GM18873 (cell line): ENCODE data around the gene PHF14.
"Not testable (repeated sequence)": the region's sequence is repeated elsewhere in the genome, so short reads cannot be mapped to it uniquely, and the experiment has no call there.

ENCODE experiments used
- ATAC-seq: cut with Tn5 transposase; IDR thresholded peaks from one replicate; pipeline ENCODE4 v1.9.1; 2021; ENCODE audit warnings: mild to moderate bottlenecking, moderate library complexity, moderate number of reproducible peaks; ENCODE audit not compliant: unreplicated experiment, low FRiP score

Gene PHF14

DNA sequence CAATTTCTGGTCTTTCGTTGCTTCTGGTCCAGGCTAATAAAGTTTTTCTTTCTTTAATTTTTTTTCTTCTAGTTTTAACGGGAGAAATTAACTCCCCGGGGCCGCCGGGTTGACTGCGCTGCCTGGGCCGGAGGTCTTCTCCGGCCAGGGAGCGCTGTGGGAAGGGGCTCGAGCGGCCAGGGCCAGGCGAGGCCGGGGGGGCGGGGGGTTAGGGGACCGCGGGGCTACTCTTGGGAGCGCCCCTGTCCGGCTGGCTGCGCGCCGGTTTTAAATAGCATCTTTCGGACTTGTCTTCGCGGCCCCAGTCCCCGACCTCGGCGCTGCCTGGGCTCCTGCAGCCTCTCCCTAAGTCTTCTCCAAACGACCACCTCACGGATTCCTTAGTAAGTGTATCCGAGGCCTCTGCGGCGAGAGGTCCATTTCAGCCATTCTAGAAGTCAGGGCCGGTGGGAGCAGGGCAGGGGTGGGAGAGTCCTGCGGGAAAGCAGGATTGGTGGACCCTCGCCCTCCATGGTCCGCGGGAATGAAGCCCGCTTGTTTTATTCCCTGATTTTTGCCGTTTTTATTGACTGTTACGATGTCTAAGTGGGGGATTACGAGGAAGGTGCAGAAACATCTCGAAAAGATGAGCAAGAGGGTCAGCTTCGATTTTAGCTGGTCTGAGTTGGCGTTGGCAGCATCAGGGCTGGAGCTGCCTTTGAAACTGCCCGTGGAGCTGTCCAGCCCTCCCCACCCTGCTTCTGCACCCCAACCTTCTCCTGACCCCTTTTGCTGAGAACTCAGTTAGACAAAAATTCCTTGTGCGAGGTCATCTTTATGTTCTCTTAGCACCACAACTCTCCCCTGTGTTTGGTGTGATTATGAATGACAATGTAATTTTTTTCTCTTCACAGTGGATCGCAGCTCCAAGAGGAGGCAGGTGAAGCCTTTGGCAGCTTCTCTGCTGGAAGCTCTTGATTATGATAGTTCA lies 555 bp downstream of the PHF14 start:
- ATAC-seq, result peak; percentile 8

DNA sequence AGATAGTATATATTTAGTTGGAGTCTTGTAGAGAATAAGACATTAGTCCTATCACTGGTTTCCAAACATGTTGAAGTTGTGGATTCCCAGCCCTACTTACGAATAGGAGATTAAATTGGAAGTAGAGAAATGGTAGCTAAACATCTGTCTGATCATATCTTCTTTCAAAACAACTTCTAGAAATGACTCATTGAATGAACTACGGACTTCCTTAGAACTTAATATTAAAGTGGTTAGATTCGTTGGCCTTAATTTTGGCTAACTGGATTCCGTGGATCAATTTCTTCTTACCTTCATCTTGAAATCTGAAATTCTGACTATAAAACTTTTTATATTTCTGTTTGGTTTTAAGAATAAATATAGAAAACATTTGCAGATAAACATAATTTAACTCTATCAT lies 3.4 kb downstream of the PHF14 start:
- no peak for ATAC-seq

DNA sequence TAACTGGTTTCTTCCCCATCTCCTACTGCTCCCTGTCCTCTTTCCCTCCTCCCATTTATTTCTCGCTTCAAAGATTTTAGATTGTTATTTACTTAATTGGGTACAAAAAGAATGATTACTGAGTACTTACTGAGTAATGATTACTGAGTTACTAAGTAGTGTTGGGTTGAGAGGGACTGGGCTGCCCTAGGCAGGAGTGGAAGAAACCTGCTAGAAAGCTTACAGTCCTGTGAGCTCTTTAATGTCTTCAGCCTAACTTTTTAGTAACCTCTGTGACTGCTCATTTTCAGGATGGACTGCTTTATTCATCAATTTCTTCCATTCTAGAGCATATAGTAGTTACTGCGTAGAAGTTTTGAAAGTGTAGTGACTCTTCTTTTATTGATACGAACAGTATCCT lies 7.6 kb downstream of the PHF14 start:
- ATAC-seq, result no peak

DNA sequence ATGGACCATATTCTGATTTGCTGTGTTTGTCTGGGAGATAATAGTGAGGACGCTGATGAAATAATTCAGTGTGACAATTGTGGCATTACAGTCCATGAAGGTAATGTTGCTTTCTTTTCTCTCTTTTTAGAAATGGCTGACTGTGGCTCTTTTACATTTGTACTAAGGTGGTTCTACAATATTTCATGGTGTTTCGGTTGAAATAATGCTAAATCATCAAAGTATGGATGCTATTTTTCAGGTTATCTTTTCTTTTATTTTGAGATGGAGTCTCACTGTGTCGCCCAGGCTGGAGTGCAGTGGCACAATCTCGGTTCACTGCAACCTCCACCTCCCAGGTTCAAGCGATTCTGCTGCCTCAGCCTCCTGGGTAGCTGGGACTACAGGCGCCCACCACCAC lies 17.1 kb downstream of the PHF14 start:
- not testable (repeated sequence) for ATAC-seq

DNA sequence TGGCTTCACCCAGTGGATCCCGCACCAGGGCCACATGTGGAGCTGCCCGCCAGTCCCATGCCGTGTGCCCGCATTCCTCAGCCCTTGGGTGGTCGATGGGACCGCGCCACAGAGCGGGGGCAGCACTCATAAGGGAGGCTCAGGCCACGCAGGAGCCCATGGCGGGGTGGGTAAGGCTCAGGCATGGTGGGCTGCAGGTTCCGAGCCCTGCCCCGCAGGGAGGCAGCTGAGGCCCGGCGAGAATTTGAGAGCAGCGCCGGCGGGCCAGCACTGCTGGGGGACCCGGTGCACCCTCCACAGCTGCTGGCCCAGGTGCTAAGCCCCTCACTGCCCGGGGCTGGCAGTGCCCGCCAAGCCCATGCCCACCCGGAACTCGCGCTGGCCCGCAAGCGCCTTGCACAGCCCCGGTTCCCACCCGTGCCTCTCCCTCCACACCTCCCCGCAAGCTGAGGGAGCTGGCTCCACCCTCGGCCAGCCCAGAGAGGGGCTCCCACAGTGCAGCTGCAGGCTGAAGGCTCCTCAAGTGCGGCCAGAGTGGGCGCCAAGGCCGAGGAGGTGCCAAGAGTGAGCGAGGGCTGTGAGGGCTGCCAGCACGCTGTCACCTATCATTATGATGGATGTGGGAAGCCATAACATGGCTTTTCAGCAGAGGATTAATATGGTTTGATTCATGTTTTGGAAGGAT lies 22.0 kb downstream of the PHF14 start:
- ATAC-seq, result not testable (repeated sequence)

DNA sequence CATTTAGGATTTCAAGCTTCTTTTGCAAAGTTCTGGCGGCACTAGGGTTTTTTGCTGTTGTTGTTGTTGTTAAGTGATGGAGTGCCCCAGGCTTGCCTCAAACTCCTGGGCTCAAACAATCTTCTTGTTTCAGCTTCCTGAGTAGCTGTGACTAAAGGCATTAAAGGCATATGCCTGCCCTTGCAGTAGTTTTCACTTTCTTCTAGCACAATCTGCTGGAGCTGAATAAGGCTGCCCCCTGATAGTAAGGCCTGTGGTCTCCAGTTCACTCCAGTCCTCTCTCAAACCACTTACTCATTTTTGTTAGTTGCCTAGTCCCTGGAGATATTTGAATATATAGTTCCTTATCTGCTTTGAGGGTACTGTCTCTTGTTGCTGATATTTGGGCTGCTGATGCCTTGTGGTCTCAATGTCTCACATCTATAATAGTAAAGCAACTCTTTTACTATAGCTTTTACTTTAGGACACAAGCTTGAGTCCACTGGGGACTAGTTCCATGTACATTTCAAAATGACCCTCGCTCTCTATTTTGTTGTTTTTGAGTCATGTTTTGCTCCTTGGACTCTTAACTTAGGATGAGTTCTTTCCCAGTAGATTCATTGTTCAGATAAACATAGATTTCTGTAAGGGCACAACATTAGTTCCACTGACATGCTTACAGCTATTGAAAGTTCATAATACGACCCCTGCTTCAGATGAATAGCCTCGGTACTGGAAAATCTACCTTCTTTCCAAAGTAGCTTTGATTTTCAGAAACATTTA lies 25.5 kb downstream of the PHF14 start:
- ATAC-seq, result no peak

DNA sequence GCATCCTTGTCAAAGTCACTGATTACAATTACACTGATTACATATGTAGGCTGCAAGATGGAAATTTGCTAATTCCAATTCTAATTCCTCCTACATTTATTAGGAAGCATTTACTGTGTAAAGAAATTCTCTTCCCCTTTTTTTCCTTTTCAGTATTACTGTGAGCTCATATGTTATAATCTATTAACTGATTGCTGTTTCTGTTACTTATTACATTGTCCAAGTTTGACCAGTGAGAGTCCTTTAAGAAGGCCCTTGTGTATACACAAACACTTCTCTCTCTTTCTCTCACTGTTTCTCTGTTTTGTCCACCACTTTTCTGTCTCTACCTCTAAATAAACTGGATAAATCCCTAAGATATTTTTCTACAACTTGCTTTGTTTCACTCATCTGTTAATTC lies 31.5 kb downstream of the PHF14 start:
- no peak for ATAC-seq

DNA sequence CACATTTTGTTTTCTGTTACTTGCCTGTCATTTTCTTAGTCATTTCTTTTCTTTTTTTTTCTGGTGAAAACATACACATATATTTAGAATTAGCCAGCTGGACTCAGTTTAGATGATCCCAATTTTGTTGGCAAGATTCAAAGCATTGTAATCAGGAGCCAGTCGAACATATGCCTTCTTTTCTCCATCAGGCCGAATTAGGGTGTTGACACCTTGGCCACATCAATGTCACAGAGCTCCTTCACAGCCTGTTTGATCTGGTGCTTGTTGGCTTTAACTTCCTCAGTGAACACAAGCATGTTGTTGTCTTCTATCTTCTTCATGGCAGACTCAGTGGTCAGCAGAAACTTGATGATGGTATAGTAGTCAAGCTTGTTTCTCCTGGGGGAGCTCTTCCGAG lies 32.6 kb downstream of the PHF14 start:
- no peak for ATAC-seq

DNA sequence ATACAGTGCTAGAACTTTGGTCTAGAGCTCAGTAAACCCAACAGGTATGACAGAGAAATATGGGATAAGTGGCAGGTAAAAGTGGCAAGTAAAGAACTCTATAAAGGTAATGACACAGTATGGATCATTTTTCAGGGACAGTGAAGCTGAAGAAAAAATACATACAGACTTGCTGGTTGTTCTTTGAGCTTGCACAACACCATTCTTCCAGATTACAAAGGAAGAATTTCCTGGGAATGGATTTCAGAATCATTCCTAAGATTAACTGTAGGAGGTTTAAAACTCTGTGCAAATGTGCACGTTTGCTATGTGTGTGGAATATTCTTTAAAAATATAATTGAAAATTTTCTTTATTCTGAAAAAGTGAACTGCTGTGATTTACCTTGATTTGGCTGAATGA lies 36.0 kb downstream of the PHF14 start:
- no peak for ATAC-seq

DNA sequence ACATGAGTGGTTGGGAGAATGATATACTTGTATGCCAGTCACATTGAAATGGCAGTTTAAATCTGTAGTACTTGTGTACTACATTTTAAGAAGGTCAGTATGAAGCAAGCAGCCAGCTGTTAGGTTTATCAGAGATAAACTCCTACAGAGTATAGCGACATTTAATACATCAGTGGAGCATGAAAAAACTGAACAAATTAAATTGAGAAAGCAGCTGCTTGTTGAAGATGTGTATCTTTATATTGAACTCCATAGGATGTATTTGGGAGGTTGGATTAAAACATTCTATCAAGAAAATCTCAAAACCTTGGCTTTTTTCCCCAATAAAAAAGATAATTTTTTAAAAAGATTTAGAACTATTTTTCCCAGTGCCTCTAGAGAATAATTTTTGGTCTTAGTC lies 47.8 kb downstream of the PHF14 start:
- no peak for ATAC-seq

DNA sequence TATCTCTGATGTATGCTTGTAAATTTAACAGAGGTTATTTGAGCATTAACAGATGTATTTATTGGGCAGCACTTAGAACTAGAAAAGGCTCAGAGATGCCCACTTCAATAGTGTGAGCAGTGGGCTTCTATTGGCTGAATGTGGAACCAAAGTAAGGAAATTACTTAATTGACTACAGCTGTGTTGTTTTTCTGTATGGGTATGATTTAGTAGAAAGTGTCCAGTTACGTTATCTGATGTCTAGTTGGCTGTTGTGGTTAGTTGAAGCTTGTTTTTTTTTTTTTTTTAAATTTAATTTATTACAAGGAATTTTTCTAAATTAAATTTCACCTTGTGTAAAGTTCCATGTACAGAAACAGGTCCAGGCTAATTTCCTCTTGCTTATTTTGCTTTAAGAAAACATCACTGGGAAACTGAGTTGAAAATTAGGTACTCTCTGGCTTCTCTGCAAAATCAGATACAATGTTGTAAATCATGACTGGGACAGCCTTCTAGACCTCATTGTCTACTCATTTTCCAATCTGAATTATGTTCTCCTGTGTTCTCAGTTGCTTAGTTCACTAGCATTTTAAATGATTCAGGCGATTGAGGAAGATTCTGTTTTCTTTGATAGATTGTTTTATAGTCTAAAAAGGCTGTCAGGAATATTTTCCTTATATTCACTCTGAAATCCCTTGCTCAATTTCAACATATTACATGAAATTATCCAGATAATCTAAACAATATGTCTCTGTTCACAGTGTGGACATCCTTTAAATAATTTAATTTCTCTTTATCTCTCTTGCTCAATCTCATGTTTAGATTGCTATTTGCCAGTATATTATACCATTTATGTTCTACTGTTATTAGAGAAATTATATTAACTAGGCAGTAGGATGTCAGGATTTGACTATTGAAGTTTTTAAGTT lies 53.0 kb downstream of the PHF14 start:
- no peak for ATAC-seq

DNA sequence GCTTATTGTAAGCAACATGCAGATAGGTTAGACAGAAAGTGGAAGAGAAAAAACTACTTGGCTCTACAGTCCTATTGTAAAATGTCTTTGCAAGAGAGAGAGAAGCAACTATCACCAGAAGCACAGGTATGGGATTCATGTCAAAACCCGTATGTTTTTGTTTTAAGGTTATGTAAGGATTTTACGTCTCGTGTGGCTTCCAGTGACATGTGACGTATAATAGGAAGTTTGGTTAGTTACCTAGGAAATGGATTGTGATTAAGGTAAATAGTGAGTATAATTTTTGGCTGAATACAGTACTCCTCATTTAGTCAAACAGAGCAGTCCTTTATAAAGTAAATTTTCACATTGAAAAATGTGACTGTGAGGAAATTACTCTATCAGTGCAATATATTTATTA lies 62.0 kb downstream of the PHF14 start:
- no peak for ATAC-seq

DNA sequence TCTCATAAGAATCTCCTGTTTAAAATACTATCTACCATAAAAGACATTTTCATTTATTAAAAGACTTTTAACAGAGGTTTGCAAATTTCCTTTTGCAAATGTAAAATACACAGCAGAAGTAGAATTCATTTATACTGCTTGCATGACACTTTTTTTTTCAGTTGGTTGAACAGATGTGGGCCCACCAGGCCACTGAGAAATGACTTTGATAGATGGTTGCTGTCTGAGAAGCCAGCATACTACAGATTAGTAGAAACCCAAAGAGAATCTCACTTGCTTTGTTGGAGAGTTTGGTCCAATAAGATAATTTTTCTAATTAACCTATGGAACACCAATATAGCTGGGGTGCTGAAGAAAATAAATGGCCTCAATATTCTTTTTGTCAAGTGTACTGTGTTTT lies 66.3 kb downstream of the PHF14 start:
- ATAC-seq, result no peak

DNA sequence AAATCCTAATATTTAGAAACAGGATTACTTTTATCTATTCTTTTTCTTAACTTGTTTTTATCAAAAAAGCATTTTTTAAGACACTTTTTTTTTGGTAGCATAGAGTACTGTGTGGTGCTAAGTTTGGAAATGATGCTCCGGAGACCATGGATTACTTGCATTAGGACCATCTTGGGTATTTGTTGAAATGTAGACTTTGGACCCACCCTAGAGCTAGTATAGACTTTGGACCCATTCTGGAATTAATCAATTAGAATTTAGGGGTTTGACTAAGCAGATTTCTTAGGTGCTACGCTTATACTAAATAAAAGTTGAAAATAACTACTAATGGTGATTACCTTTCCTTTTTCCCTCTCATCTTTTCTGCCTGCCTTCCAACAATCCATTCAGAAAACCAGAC lies 80.4 kb downstream of the PHF14 start:
- no peak for ATAC-seq

DNA sequence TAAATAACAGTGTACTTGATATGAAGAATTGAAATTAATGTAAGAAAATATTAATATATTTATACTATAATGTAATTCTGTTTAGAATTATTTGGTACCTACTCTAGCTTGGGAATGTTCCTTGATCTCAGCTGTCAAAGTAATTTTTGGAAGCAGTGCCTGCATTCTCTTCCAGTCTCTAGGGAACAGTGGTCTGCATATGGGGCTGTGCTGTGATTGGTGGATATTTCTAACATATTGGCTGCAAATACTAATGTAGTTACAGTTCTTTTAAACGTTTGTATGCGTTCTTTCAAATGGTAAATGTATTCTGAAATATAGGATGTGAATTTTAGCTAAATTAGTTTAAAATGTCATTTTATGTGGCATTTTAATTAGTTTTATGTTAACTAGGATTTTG lies 87.2 kb downstream of the PHF14 start:
- ATAC-seq, result no peak

DNA sequence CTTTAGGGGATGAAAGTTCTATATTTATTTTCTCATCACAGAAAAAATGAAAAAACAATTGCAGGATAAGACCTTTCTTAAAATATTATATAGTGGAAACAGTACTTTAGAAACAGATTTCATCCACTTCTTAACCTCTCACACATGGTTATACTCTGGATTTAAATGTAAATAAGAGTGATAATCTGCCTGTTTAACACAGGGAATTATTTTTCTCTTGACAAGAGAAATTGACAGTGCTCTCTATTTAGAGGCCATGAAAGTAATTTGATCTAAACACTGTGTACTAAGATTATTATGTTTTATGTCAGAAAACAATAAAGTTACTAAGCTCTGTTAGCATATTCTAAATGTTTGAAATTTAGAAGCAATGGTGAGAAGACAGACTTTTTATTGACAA lies 88.4 kb downstream of the PHF14 start:
- no peak for ATAC-seq

DNA sequence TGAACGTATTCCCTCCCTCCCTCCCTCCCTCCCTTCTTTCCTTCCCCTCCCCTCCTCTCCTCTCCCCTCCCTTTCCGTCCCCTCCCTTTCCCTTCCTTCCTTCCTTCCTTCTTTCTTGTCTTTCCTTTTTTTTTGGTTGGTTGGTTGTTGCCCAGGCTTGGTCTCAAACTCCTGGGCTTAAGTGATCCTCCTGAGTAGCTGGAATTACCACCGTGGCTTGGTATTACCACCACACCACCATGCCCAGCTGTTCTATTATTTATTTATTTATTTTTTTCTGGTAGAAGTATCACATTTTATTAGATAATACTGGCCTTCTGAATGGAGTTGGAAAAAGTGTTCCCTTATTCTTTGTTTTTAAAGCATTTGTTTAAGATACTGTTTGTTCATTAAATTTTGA lies 95.9 kb downstream of the PHF14 start:
- ATAC-seq, result no peak

DNA sequence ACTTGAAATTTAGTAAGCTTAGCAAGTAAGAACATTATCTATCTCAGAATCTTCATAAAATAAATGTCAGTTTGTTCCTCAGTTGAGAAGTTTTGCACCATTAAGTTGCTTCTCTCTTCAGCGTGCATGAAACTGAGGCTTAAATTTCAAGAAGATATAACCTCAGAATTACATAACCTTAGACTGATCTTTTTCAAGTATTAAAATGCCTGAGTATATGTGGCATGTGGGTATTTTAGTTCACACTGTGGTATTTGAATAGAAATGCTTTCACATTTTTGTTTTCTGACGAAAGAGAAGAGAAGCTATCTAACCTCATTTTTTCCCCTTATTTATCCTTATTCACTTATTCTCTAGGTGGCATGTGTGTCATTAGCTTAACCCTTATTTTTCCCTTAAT lies 104.1 kb downstream of the PHF14 start:
- no peak for ATAC-seq

DNA sequence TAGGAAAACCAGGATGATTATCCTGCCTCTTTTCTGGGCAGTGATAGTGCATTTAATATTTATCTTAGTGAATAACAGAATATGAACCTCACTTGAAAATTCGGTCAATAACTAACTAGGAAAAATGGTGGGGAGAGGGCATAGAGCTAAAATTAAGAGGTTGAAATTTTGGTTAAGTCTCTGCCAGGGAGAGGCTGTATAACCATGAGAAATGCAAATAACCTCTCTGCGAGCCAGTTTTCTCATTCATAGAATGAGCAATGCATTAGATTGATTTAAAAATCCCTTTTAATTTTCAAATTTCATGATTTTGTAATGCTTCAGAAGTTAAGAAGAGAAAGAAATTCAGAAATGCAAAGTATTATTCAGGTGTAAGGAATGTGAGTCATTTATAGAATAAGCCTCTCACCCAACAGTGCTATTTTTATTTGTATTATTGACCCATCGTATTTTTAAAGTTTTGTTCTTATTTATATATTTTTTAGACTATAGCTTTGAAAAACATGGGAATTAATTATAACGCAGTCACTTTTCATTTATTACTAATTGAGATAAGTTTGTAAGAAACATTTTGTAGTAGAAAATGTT lies 104.7 kb downstream of the PHF14 start:
- ATAC-seq, result no peak

DNA sequence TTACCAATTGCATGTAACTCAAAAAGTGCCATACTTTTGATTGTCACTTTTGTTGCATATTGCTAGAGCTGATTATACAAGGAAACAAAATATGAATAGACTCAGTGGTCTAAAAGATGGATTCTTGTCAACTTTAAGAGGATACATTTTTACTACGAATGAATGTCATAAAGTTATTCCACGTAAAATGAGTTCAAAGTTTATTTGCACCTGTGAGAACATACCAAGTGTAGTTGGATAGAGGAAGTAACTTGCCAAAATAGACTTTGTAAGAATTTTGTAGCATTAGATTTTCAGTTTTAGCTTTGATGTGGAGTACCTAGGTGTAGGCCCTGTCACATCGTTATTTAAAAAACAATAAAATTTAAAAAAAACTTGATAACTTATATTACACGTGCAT lies 106.2 kb downstream of the PHF14 start:
- no peak for ATAC-seq
